Measurements from ENCODE around the gene NACA.

DNA sequence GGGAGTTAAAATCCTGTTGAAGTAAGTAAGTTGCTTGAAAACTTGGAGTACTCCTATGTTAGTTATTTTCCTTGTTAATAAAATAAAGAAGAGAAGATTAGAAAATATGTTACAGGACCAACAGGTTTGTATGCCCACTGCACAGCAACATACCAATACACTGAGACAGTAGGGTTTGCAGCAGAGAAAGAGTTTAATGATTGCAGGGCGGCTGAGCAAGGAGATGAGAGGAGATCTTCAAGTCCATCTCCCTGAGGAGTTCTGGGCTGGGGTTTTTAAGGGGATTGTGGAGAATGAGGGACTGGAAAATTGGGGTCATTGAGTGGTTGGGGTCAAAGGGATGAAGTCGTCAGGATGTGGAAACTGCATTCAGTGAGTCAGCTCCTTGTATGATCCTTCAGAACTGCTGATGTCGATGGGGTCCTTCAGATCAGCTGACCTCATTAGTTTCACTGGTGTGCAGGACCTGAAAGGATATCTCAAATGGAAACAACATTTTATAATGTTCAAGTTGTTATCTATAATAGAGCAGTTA, 33.7 kb upstream of the NACA start:
- TF ChIP-seq, protein P1, sequence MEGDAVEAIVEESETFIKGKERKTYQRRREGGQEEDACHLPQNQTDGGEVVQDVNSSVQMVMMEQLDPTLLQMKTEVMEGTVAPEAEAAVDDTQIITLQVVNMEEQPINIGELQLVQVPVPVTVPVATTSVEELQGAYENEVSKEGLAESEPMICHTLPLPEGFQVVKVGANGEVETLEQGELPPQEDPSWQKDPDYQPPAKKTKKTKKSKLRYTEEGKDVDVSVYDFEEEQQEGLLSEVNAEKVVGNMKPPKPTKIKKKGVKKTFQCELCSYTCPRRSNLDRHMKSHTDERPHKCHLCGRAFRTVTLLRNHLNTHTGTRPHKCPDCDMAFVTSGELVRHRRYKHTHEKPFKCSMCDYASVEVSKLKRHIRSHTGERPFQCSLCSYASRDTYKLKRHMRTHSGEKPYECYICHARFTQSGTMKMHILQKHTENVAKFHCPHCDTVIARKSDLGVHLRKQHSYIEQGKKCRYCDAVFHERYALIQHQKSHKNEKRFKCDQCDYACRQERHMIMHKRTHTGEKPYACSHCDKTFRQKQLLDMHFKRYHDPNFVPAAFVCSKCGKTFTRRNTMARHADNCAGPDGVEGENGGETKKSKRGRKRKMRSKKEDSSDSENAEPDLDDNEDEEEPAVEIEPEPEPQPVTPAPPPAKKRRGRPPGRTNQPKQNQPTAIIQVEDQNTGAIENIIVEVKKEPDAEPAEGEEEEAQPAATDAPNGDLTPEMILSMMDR (IDR thresholded peaks at IDR 0.05; ENCODE audit: insufficient read depth, low read length): no peak
- TF ChIP-seq, protein P2, sequence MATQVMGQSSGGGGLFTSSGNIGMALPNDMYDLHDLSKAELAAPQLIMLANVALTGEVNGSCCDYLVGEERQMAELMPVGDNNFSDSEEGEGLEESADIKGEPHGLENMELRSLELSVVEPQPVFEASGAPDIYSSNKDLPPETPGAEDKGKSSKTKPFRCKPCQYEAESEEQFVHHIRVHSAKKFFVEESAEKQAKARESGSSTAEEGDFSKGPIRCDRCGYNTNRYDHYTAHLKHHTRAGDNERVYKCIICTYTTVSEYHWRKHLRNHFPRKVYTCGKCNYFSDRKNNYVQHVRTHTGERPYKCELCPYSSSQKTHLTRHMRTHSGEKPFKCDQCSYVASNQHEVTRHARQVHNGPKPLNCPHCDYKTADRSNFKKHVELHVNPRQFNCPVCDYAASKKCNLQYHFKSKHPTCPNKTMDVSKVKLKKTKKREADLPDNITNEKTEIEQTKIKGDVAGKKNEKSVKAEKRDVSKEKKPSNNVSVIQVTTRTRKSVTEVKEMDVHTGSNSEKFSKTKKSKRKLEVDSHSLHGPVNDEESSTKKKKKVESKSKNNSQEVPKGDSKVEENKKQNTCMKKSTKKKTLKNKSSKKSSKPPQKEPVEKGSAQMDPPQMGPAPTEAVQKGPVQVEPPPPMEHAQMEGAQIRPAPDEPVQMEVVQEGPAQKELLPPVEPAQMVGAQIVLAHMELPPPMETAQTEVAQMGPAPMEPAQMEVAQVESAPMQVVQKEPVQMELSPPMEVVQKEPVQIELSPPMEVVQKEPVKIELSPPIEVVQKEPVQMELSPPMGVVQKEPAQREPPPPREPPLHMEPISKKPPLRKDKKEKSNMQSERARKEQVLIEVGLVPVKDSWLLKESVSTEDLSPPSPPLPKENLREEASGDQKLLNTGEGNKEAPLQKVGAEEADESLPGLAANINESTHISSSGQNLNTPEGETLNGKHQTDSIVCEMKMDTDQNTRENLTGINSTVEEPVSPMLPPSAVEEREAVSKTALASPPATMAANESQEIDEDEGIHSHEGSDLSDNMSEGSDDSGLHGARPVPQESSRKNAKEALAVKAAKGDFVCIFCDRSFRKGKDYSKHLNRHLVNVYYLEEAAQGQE (IDR thresholded peaks at IDR 0.05; ENCODE audit: insufficient replicate concordance, low read depth): no peak
